Fibroblast of skin of right quadriceps (primary cell): Measurements from ENCODE around the gene BCL2L11.
A peak's percentile ranks its signal among the peaks of the same experiment; 100 is the strongest.
"Not testable (repeated sequence)": the region's sequence is repeated elsewhere in the genome, so short reads cannot be mapped to it uniquely, and the experiment has no call there.

Source experiments
- DNase-seq: peaks from one replicate; pipeline ENCODE4 v3.0.0-alpha.2; 2013

BCL2L11 gene, protein sequence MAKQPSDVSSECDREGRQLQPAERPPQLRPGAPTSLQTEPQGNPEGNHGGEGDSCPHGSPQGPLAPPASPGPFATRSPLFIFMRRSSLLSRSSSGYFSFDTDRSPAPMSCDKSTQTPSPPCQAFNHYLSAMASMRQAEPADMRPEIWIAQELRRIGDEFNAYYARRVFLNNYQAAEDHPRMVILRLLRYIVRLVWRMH

DNA sequence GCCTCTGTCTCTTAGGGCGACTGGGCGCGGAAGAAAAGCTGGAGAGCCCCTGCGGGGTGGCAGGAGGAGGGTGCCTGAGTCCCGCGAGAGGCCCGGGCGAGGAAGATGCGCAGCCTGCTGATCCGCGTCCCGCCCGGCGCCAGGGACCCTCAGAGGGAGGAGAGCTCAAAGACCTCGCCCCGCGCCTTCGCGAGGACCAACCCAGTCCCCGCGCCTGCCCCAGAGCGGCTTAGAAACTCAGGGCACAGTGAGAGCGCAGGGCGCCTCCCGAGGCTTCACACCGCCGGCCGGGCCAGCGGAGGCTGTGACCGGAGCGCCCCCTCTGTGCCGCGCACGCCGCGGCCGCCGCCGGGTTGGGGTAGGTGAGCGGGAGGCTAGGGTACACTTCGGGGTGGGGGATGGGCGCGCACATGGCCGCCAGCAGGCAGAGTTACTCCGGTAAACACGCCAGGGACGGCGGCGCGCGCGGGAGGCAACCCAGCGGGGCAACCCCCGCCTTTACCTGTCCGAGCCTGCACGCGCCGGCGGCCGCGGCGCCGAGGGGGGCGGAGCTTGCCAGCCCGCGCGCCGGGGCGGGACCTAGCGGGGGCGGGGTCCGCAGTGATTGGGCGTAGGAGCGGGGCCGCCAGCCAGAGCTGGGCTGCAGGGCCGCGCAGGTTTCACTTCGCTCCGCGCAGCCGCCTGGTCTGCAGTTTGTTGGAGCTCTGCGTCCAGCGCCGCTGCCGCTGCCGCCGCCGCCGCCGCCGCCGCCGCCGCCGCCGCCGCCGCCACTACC, at the start of gene BCL2L11:
BCL2L11 (plus strand) TSS at position 662 of the 775 bp plus-strand sequence. CDS start 2,832 bp downstream, outside the sequence.
- DNase-seq, result peak; percentile 87

- peak; percentile 34 for DNase-seq
Measured at GRCh38 chr2:111071600-111072171, 49.0 kb upstream of the BCL2L11 start.

GRCh38 chr2:111072220-111072871, 48.4 kb upstream of the BCL2L11 start:
- DNase-seq, result peak; percentile 75

DNA sequence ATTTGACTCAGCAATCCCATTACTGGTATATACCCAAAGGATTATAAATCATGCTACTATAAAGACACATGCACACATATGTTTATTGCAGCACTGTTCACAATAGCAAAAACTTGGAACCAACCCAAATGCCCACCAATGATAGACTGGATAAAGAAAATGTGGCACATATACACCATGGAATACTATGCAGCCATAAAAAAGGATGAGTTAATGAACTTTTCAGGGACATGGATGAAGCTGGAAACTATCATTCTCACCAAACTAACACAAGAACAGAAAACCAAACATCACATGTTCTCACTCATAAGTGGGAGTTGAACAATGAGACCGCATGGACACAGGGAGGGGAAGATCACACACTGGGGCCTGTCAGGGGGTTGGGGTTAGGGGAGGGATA, 38.1 kb upstream of the BCL2L11 start:
- DNase-seq, result not testable (repeated sequence)

DNA sequence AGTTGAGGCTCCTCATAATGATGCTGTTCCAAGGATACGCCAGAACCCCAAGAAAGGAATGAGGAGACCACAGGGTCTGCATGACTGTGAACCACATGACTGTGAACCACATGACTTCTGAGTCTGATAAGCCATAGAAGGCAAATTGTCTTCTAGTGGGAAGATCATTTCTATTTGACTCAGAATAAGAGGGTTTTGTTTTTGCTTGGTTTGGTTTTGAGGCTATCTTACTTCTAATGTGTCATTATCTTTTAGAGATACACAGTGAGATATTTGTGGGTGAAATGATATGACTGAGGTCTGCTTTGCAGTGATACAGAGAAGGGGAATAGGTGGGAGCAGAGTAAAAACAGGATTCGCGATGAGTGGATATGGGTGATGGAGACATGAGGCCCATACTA, 28.9 kb upstream of the BCL2L11 start:
- no peak for DNase-seq

DNA sequence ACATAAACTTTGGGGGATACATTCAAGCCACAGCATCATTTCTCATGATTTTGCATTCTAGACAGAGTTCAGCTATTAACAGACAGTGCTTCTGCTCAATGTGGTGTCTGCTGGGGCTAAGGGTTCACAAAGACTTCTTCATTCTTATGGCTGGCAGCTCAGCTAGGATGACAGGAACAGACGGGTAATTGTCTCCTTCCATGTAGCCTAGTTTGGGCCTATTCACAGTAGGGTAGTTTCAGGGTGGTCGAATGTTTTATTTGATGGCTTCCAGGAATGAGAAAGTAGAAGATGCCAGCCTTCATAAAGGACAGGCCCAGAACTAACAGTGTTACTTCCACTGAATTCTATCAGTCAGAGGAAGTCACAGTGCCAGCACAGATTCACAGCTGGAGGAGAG, 26.0 kb upstream of the BCL2L11 start:
- DNase-seq, result no peak

DNA sequence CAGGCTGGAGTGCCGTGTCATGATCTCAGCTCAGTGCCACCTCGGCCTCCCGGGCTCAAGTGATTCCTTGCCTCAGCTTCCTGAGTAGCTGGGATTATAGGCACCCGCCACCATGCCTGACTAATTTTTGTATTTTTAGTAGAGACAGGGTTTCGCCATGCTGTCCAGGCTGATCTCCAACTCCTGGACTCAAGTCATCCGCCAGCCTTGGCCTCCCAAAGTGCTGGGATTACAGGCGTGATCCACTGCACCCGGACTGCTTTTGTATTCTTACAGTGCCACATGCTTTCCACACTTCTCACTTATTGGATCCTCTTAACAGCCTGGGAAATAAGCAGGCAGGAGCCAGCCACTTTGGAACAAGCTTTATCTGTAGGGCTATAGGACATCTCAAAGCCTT, 25.3 kb upstream of the BCL2L11 start:
- no peak for DNase-seq

- DNase-seq, result no peak
Measured at GRCh38 chr2:111099402-111099801, 21.3 kb upstream of the BCL2L11 start.

DNA sequence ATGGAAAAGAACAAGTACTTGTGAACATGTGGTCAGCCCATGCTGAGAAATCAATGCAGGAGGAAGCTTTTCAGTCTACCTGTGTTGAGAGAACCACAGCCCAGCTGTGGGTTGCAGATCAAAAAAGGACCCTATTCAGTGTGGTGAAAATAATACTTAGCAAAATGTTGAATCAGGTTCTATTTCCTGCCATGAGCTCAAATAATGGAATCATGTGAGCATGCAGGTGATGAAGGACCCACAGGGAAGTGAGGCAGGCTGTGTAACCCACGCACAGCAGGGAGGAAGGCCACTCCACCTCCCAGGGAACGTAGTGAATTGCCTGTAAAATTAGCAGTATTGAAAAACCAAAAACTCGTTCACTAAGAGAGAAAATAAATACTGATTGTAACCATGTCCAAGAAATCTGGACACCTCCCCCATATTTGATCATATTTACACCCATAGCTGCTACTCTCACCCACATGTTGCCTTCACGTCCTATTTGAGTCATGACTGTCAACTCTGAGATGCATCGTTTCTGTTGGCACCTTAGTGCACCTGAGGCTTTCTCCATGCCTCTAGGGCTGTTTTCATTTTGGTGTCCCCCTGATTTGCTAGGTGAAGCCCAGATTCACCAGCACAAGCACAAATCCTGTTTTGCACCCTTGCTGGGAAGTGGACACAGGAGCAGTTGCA, 20.5 kb upstream of the BCL2L11 start:
- DNase-seq, result no peak

DNA sequence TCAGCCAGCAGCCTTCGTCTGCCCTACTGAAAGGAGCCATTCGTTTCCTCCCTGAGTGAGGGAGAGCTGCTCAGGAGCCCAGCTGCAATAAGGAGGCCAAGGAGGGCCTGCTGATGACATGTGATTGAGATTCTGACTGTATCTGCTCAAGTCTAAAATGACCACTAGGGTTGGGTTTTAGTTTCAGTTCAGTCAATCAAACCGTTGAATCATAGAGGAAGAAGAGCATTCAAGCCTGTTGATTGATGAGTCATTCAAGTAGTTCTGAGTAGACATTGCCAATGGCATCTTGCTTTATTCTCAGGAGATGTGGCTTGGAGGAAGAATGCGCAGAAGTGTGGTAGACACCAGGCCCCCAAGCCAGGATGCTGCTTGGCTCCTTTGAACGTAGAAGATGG, 19.9 kb upstream of the BCL2L11 start:
- DNase-seq, result no peak

- DNase-seq, result no peak
Measured at GRCh38 chr2:111101592-111101991, 19.1 kb upstream of the BCL2L11 start.

- DNase-seq, result no peak
Measured at GRCh38 chr2:111102216-111102615, 18.5 kb upstream of the BCL2L11 start.

GRCh38 chr2:111105926-111106325, 14.8 kb upstream of the BCL2L11 start:
- no peak for DNase-seq

GRCh38 chr2:111106706-111107105, 14.0 kb upstream of the BCL2L11 start:
- no peak for DNase-seq

DNA sequence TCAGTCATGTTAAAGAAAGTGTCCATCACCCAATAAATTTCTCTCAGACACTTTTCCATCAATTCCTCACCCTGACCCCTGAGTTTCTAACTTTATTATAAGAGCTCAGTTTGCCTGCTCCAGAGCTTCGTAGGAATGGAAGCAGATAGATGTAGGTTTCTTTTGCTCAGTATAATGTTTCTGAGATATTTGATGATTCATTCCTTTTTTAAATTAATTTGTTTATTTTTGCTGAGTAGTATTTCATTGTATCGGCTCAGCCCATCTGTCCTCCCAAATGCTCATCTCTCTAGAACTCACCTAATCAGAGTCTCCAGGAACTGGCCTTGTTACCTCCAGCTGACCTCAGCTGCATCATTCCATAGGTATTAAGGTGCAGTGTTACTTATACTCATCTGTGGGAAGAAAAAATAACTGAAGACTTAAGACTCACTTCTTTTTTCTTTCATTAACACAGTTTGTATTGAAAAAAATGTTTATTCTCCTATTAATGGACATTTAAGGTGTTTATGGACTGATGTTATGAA, 11.9 kb upstream of the BCL2L11 start:
- no peak for DNase-seq

GRCh38 chr2:111111101-111111755, 9.5 kb upstream of the BCL2L11 start:
- no peak for DNase-seq

DNA sequence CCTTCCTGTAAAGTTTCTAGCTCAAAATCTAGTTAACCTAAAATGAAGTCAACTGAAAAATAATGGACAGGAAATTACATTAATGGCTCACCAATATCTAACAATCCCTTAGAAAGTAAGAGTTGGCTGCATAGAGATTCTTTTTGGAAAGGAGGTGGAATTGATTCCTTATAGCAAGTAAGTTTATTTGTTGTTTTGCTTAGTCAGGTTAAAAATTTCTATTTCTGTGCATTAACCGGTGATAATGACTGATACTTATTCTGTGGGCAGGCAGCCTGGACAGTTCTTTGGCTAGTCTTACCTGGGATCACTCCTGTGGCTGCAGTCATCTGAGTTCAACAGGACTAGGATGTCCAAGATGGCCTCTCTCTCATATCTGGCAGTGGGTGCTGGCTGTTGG, 6.9 kb upstream of the BCL2L11 start:
- no peak for DNase-seq

DNA sequence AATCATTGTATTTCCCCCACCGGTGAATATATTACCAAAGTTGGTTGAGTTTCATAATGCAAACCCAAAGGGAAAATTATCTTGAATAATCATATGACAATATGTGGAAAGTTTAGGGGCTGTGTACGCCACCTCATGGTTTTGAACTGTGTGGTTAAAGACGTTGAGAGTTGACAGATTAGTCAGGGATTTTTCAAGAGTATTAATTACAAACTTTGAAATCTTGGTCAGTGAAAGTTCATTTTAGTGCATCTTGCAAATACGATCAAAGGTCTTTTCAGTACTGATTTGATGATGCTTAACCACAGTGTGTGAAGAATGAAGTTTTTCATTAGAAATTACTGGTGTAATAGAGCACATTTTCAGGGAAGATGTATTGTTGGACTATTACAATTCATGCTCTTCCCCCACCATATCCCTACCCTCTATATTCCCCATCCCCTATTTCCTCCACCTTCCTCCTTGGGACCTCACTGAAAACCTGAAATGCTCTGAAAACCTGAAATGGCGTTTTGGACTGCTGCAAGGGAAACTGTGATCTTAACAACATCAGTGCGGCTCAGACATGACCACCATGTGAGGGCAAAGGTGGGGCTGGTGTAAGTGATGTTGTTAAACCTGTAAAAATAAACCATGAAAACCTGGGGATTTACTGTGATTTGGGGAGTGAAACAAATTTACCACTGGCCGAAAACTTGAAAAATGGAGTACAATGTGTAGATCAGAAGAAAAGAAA, 4.5 kb upstream of the BCL2L11 start:
- no peak for DNase-seq

- peak; percentile 74 for DNase-seq
Measured at GRCh38 chr2:111116843-111117597, 3.7 kb upstream of the BCL2L11 start.

DNA sequence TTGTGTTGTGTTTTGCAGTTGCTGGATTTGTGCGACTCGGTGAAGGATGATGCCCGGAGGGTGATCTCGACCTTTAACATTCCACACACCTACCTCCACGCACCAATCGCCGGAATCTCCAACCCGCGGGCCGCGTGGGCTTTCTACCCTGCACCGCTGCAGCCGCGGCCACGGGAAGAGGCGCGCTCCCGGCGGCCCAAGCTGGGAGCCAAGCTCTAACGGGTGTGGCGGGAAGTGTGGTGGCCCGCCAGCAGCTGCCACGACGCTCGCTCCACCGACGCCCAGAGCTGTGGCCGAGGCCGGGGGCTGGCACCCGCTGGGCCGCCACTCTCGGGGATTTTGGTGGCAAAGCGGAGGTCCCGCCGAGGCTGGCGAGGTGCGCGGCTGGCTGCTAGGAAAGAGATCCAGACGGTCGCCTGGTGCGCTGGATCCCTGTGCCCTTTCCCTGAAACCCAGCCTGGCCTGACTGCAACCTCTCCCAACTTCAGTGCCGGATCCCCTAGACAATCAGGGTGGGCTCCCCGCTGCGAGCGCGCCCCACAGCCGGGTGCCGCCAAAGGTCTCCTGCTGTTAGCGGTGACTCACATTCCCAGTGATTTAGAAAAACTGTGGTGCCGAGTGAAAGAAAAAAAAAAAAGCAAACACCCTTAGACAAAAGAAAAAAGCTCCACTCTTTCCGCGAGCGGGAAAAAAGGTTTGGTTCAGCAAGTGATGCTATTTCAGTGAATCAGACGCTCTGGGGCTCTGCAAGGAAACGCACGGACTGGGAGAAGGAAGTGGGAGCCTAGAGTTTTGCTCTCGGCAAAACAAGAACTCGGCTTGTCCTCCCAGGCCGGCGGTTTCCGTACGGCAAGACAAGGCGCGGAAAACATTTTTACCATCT, 2.9 kb upstream of the BCL2L11 start:
- DNase-seq, result peak; percentile 71
